Activated naive CD4-positive, alpha-beta T cell treated with anti-CD3 and anti-CD28 coated beads, Interleukin-2, amount 50 U/mL, for 72 hours (primary cell): Measurements from ENCODE around the gene KRTAP9-2. TPM values are rescaled to one million over a fixed set of nuclear protein-coding genes. Genes with fewer than 3 reads are reported as not detected.
"Not testable (repeated sequence)": the region's sequence is repeated elsewhere in the genome, so short reads cannot be mapped to it uniquely, and the experiment has no call there.

ENCODE experiments used
- ATAC-seq, 2 donors: fragments of 150-1000 bp; cut with Tn5 transposase; 2 replicates each; pipeline ENCODE4 v1.10.0; 2021; ENCODE audit warnings: mild to moderate bottlenecking in 2 of 2, moderate library complexity in 2 of 2
- DNase-seq, 2 donors: peaks; one replicate each; pipeline ENCODE4 v3.0.0; 2021 to 2022; ENCODE audit warnings: low spot score in 2 of 2
- H3K27ac Mint-ChIP-seq, 2 donors: one replicate each; pipeline ENCODE4 v1.8.0; 2022; ENCODE audit warnings: mild to moderate bottlenecking in 2 of 2, mixed read lengths in 2 of 2
- H3K36me3 Mint-ChIP-seq, 2 donors: one replicate each; pipeline ENCODE4 v1.8.0; 2022; ENCODE audit warnings: mixed read lengths in 2 of 2
- H3K9me3 Mint-ChIP-seq, 2 donors: one replicate each; pipeline ENCODE4 v1.8.0; 2022; ENCODE audit warnings: mixed read lengths in 2 of 2
- total RNA-seq, 2 donors: library from RNA; stranded (reverse); gene quantifications; one replicate each; pipeline ENCODE4 v1.2.3, GENCODE V29; 2022

Gene KRTAP9-2
- total RNA-seq, 2 donors from 2014 or later = not detected

GRCh38 chr17:41265078-41265477, 38.6 kb downstream of the KRTAP9-2 start, which contains the start of gene KRTAP9-6:
TSS of gene KRTAP9-6 (plus strand) at chr17:41265378. CDS start at chr17:41265378, 0 bp downstream.
- ATAC-seq (no peak), DNase-seq (no peak)
- H3K36me3 Mint-ChIP-seq = no peaks in the 10 kb centered on the region
- no peak within 1 kb of the TSS for H3K27ac Mint-ChIP-seq
- no peaks in the 10 kb centered on the region for H3K9me3 Mint-ChIP-seq

- H3K9me3 Mint-ChIP-seq = no peaks in the 10 kb centered on the region
- no peak overlapping the region for H3K27ac Mint-ChIP-seq
- DNase-seq (no peak), ATAC-seq (no peak)
- H3K36me3 Mint-ChIP-seq = no peaks in the 10 kb centered on the region
Measured at GRCh38 chr17:41267711-41268110, 41.3 kb downstream of the KRTAP9-2 start.

GRCh38 chr17:41271323-41271722, 44.9 kb downstream of the KRTAP9-2 start:
- H3K27ac Mint-ChIP-seq, H3K9me3 Mint-ChIP-seq, H3K36me3 Mint-ChIP-seq, ATAC-seq, DNase-seq: not testable (repeated sequence)

GRCh38 chr17:41271858-41272257, 45.4 kb downstream of the KRTAP9-2 start:
- no peaks in the 10 kb centered on the region for H3K36me3 Mint-ChIP-seq
- H3K27ac Mint-ChIP-seq = no peak overlapping the region
- ATAC-seq (no peak), DNase-seq (no peak)
- no peaks in the 10 kb centered on the region for H3K9me3 Mint-ChIP-seq

GRCh38 chr17:41275648-41276190, 49.3 kb downstream of the KRTAP9-2 start, which contains the start of gene KRTAP9-7:
TSS of gene KRTAP9-7 (plus strand) at chr17:41275698. CDS start at chr17:41275698, 0 bp downstream.
- not testable (repeated sequence) for H3K27ac Mint-ChIP-seq, ATAC-seq, H3K9me3 Mint-ChIP-seq, DNase-seq, H3K36me3 Mint-ChIP-seq

Other genes starting within 250 kb of the KRTAP9-2 start
- gene KRT40, start 242.3 kb upstream of the KRTAP9-2 start, total RNA-seq = not detected
- gene KRTAP3-3, start 232.5 kb upstream of the KRTAP9-2 start, total RNA-seq = not detected
- gene KRTAP3-2, start 226.7 kb upstream of the KRTAP9-2 start, total RNA-seq = not detected
- gene KRTAP3-1, start 217.5 kb upstream of the KRTAP9-2 start, total RNA-seq = not detected
- not detected for gene KRTAP1-5, start 199.4 kb upstream of the KRTAP9-2 start, total RNA-seq
- gene KRTAP1-4, start 196.5 kb upstream of the KRTAP9-2 start, total RNA-seq = not detected
- gene KRTAP1-3, start 191.8 kb upstream of the KRTAP9-2 start, total RNA-seq = not detected
- gene KRTAP1-1, start 185.2 kb upstream of the KRTAP9-2 start, total RNA-seq = not detected
- not detected for gene KRTAP2-1, start 179.3 kb upstream of the KRTAP9-2 start, total RNA-seq
- not detected for gene KRTAP2-2, start 171.4 kb upstream of the KRTAP9-2 start, total RNA-seq
- gene KRTAP2-3, start 166.5 kb upstream of the KRTAP9-2 start, total RNA-seq = not detected
- gene KRTAP2-4, start 160.8 kb upstream of the KRTAP9-2 start, total RNA-seq = not detected
- gene KRTAP4-7, start 142.5 kb upstream of the KRTAP9-2 start, total RNA-seq = not detected
- gene KRTAP4-8, start 128.5 kb upstream of the KRTAP9-2 start, total RNA-seq = not detected
- not detected for gene KRTAP4-16, start 124.4 kb upstream of the KRTAP9-2 start, total RNA-seq
- not detected for gene KRTAP4-9, start 121.3 kb upstream of the KRTAP9-2 start, total RNA-seq
- gene KRTAP4-11, start 108.3 kb upstream of the KRTAP9-2 start, total RNA-seq = not detected
- not detected for gene KRTAP4-12, start 102.5 kb upstream of the KRTAP9-2 start, total RNA-seq
- not detected for gene KRTAP4-6, start 86.1 kb upstream of the KRTAP9-2 start, total RNA-seq
- gene KRTAP4-5, start 76.8 kb upstream of the KRTAP9-2 start, total RNA-seq = not detected
- gene KRTAP4-4, start 65.9 kb upstream of the KRTAP9-2 start, total RNA-seq = not detected
- gene KRTAP4-3, start 58.4 kb upstream of the KRTAP9-2 start, total RNA-seq = not detected
- not detected for gene KRTAP4-2, start 48.4 kb upstream of the KRTAP9-2 start, total RNA-seq
- gene KRTAP4-1, start 41.7 kb upstream of the KRTAP9-2 start, total RNA-seq = not detected
- not detected for gene KRTAP9-1, start 36.8 kb upstream of the KRTAP9-2 start, total RNA-seq
- not detected for gene KRTAP9-3, start 5.8 kb downstream of the KRTAP9-2 start, total RNA-seq
- gene KRTAP9-8, start 11.4 kb downstream of the KRTAP9-2 start, total RNA-seq = not detected
- gene KRTAP9-4, start 23.0 kb downstream of the KRTAP9-2 start, total RNA-seq = not detected
- not detected for gene KRTAP9-9, start 28.7 kb downstream of the KRTAP9-2 start, total RNA-seq
- gene KRTAP9-6, start 38.7 kb downstream of the KRTAP9-2 start, total RNA-seq = not detected
- gene KRTAP9-7, start 49.0 kb downstream of the KRTAP9-2 start, total RNA-seq = not detected
- gene KRTAP29-1, start 76.2 kb downstream of the KRTAP9-2 start, total RNA-seq = not detected
- gene KRTAP16-1, start 82.7 kb downstream of the KRTAP9-2 start, total RNA-seq = not detected
- not detected for gene KRTAP17-1, start 89.1 kb downstream of the KRTAP9-2 start, total RNA-seq
- gene KRT33A, start 124.2 kb downstream of the KRTAP9-2 start, total RNA-seq = not detected
- gene KRT33B, start 143.2 kb downstream of the KRTAP9-2 start, total RNA-seq = not detected
- not detected for gene KRT34, start 155.7 kb downstream of the KRTAP9-2 start, total RNA-seq
- not detected for gene KRT31, start 171.0 kb downstream of the KRTAP9-2 start, total RNA-seq
- gene KRT37, start 197.9 kb downstream of the KRTAP9-2 start, total RNA-seq = not detected
- gene KRT38, start 214.3 kb downstream of the KRTAP9-2 start, total RNA-seq = not detected
- gene KRT32, start 240.7 kb downstream of the KRTAP9-2 start, total RNA-seq = not detected